GM18861 (cell line): ENCODE data around the gene TMEM45B.

Experiments used
- ATAC-seq: cut with Tn5 transposase; IDR thresholded peaks from one replicate; pipeline ENCODE4 v1.9.1; 2021; ENCODE audit not compliant: unreplicated experiment

Gene TMEM45B

GRCh38 chr11:129895126-129896041 lies 79.7 kb downstream of the TMEM45B start, which contains the start of gene NFRKB:
Gene NFRKB (minus strand): TSS chr11:129895578. CDS start chr11:129892849, 2,729 bp downstream.
- peak; percentile 73 for ATAC-seq

GRCh38 chr11:129896062-129896461 lies 80.4 kb downstream of the TMEM45B start:
- no peak for ATAC-seq

- ATAC-seq = no peak
Measured at GRCh38 chr11:129905402-129905801, 89.8 kb downstream of the TMEM45B start.
